ENCODE measurements around the gene GLIPR1.

Gene GLIPR1

DNA sequence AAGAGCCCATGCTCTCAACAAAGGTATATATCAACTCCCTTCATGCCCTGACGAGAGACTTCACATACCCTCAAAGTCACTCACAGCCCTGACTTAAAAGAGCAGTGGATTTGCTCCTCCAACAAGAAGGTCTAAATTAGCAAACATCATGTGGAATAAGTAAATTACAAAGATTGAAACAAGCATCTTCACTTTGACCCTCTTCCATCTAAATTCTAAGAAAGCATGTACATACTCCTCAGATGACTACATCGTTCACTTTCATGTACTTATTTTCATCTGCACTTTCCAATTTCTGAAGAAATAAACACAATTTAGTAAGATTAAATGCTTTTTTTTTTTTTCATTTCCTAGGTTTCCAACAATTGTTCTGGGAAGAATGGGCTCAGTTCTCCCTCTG lies 69.4 kb downstream of the GLIPR1 start:
- Histone ChIP-seq H3K4me1 (peaks cover 0 to 13% (median 5%) of the 10 kb centered on the region in 4 donors), H3K36me3 (no peaks in the 10 kb centered on the region), H3K27ac (no peak overlapping the region), H3K27me3 (no peaks in the 10 kb centered on the region), H3K9me3 (no peaks in the 10 kb centered on the region), H3K4me3 (no peak overlapping the region)
- DNase-seq: no peak
- intact Hi-C loops (cut with DNase I; ENCODE audit: low total_unique reads): no loop called here
- TF ChIP-seq, protein P1, sequence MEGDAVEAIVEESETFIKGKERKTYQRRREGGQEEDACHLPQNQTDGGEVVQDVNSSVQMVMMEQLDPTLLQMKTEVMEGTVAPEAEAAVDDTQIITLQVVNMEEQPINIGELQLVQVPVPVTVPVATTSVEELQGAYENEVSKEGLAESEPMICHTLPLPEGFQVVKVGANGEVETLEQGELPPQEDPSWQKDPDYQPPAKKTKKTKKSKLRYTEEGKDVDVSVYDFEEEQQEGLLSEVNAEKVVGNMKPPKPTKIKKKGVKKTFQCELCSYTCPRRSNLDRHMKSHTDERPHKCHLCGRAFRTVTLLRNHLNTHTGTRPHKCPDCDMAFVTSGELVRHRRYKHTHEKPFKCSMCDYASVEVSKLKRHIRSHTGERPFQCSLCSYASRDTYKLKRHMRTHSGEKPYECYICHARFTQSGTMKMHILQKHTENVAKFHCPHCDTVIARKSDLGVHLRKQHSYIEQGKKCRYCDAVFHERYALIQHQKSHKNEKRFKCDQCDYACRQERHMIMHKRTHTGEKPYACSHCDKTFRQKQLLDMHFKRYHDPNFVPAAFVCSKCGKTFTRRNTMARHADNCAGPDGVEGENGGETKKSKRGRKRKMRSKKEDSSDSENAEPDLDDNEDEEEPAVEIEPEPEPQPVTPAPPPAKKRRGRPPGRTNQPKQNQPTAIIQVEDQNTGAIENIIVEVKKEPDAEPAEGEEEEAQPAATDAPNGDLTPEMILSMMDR (IDR thresholded peaks at IDR 0.05): no peak

DNA sequence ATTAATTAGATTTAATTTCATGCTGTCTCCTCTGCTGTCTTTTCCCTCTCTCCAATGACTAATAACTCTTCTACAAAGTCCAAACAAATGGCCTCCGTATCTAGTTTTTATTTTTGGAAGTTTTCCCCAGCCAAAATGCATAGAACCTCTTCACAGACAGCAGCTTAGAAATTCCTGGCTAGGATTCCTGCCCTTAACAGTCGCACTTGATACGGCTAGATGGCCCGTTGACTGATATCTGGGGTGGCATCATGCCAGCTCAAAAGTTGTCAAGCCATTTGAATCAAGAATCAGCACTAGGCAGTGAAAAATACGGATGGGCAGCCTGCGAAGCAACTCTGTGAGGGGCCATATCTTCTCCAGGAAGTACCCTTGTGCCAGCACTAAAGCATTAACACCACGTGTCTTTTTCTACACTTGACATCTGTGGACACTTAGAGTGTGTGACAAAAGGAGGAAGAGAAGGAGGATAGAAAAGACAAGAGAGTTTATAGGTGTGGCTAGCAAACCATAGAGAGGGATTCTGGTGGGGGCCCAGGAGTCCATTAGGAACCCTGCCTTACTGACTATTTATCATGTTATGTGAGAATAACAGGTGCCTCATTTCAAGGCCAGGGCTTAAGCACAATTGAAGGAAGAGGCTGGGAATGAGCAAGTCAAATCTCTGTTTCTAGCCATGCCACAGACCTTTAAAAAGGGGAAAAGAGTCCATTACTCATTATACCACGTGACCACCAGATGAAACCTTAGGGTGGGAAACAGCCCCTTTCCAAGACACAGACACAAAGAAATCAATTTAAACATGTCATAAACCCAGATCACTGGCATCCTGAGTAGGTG lies 70.1 kb downstream of the GLIPR1 start:
- TF ChIP-seq, protein P1 (IDR thresholded peaks at IDR 0.05): no peak
- Histone ChIP-seq H3K27me3 (no peaks in the 10 kb centered on the region), H3K36me3 (no peaks in the 10 kb centered on the region), H3K9me3 (no peaks in the 10 kb centered on the region), H3K4me1 (peaks cover 0 to 13% (median 5%) of the 10 kb centered on the region in 4 donors), H3K27ac (no peak overlapping the region), H3K4me3 (no peak overlapping the region)
- no peak for DNase-seq
- intact Hi-C loops (cut with DNase I; ENCODE audit: low total_unique reads): no loop called here

GRCh38 chr12:75551477-75551876 lies 70.9 kb downstream of the GLIPR1 start:
- DNase-seq: no peak
- Histone ChIP-seq H3K4me1 (peaks cover 0 to 13% (median 5%) of the 10 kb centered on the region in 4 donors), H3K27ac (no peak overlapping the region), H3K4me3 (no peak overlapping the region), H3K9me3 (no peaks in the 10 kb centered on the region), H3K27me3 (no peaks in the 10 kb centered on the region), H3K36me3 (no peaks in the 10 kb centered on the region)
- intact Hi-C loops (cut with DNase I; ENCODE audit: low total_unique reads): no loop called here
- TF ChIP-seq, protein P1 (IDR thresholded peaks at IDR 0.05): no peak

DNA sequence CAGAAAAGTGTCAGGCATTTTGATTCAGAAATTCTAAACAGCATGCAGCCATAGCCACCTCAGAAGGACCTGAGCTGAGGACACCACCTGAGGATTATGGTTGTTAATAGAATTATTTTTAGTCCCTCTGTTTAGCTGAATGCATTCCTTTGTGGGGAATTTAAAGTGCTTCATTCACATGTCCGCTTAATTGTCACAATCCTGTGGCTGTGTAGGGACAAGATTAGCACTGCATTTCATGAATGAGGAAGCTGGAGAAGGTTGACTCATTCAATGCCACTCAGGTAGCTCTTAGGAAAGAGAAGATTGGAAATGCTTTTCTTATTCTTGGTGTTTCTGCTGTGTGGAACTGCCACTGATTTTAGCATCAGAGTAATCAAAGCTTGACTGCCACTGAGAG lies 72.8 kb downstream of the GLIPR1 start:
- TF ChIP-seq, protein P1 (IDR thresholded peaks at IDR 0.05): no peak
- Histone ChIP-seq H3K9me3 (no peaks in the 10 kb centered on the region), H3K27me3 (no peaks in the 10 kb centered on the region), H3K36me3 (no peaks in the 10 kb centered on the region), H3K27ac (no peak overlapping the region), H3K4me1 (peaks cover 0 to 13% (median 5%) of the 10 kb centered on the region in 4 donors), H3K4me3 (no peak overlapping the region)
- DNase-seq: no peak
- intact Hi-C loops (cut with DNase I; ENCODE audit: low total_unique reads): no loop called here

Data from tibial artery (tissue), 4 donors.